Upper lobe of left lung (tissue), 6 donors: Measurements from ENCODE around the gene CDCP2. TPM values are rescaled to one million over a fixed set of nuclear protein-coding genes. Genes with fewer than 3 reads are reported as not detected.

Experiments used
- ATAC-seq, 2 donors: fragments of 200-7000 bp; cut with Tn5 transposase; one replicate each; pipeline ENCODE4 v1.9.1; 2022; ENCODE audit warnings: mild to moderate bottlenecking in 2 of 2, moderate library complexity in 2 of 2; ENCODE audit not compliant: low FRiP score in 2 of 2
- DNase-seq, 2 donors: peaks; one replicate each; pipeline ENCODE4 v3.0.0-alpha.2; 2019 to 2020
- H3K27ac ChIP-seq, 4 donors: fragments of 200-600 bp; sonication (generic); one replicate each; pipeline ENCODE4 v1.5.1; 2016 to 2019
- H3K27me3 ChIP-seq, 4 donors: fragments of 200-600 bp; sonication (generic); one replicate each; pipeline ENCODE4 v1.5.1; 2017 to 2019
- H3K36me3 ChIP-seq, 4 donors: fragments of 200-600 bp; sonication (generic); one replicate each; pipeline ENCODE4 v1.5.1; 2016 to 2019
- H3K4me1 ChIP-seq, 4 donors: fragments of 200-600 bp; sonication (generic); one replicate each; pipeline ENCODE4 v1.5.1; 2018 to 2019
- H3K4me3 ChIP-seq, 4 donors: fragments of 200-600 bp; sonication (generic); one replicate each; pipeline ENCODE4 v1.5.1; 2017 to 2019; ENCODE audit warnings: mild to moderate bottlenecking in 2 of 4, moderate library complexity in 1 of 4
- H3K9me3 ChIP-seq, 4 donors: fragments of 200-600 bp; sonication (generic); one replicate each; pipeline ENCODE4 v1.5.1; 2018 to 2019
- CTCF ChIP-seq, 6 experiments: fragments of 450-650 bp in 4 of 6; fragments of 200-600 bp in 2 of 6; sonication (generic) in 2 of 6; IDR thresholded peaks; one replicate each; pipeline ENCODE4 v1.5.1; 2016 to 2019; ENCODE audit warnings: antibody characterized with exemption in 6 of 6
- EP300 ChIP-seq, 4 donors: sonication (generic); formaldehyde crosslinking; IDR thresholded peaks; one replicate each; pipeline ENCODE4 v1.5.1; 2017; ENCODE audit warnings: antibody characterized with exemption in 4 of 4, control low read depth in 2 of 4
- POLR2A ChIP-seq, 4 donors: fragments of 450-650 bp; IDR thresholded peaks; one replicate each; pipeline ENCODE4 v1.5.1; 2016 to 2017; ENCODE audit warnings: antibody characterized with exemption in 4 of 4, mild to moderate bottlenecking in 2 of 4
- POLR2AphosphoS5 ChIP-seq, 2 donors: sonication (generic); formaldehyde crosslinking; IDR thresholded peaks; one replicate each; pipeline ENCODE4 v1.5.1; 2017; ENCODE audit warnings: antibody characterized with exemption in 2 of 2
- WGBS, 2 donors: methylation state at CpG; one replicate each; pipeline ENCODE4 v1.1.5; 2017 to 2018; 5-methylcytosine and 5-hydroxymethylcytosine counted together
- total RNA-seq, 6 donors: library from RNA; depleted of rRNA in 4 of 6; stranded (reverse); fragments of >200 nt in 4 of 6; gene quantifications; one replicate each; pipeline versions ENCODE4 v1.1.0 to v1.2.1, GENCODE V29; 2016 to 2021
- donor health status: DM: no; HTN: no; CAD: no; lungs with moderate emphysema.
- donor health status: DM: no; HTN: yes; CAD: no; lungs with severe emphysema.

The CDCP2 gene
- total RNA-seq, 6 donors from 2014 or later = not detected

- no peak for TF ChIP-seq POLR2A (IDR thresholded peaks at IDR 0.05)
- Histone ChIP-seq H3K36me3 (no peaks in the 10 kb centered on the region), H3K4me3 (no peak overlapping the region), H3K4me1 (peaks cover 0 to 10% (median 3%) of the 10 kb centered on the region in 4 donors), H3K9me3 (no peaks in the 10 kb centered on the region), H3K27ac (no peak overlapping the region), H3K27me3 (no peaks in the 10 kb centered on the region)
- DNase-seq (no peak), ATAC-seq (no peak)
- 85 to 87% methylated on average over 5 of the region's 5 CpGs for WGBS, 2 donors
These were observed 1.8 kb downstream of the CDCP2 start for GRCh38 chr1:54151013-54151412.

- WGBS, 2 donors = 92 to 97% methylated on average over 3 of the region's 3 CpGs
- Histone ChIP-seq H3K27me3 (no peaks in the 10 kb centered on the region), H3K36me3 (no peaks in the 10 kb centered on the region), H3K9me3 (no peaks in the 10 kb centered on the region), H3K27ac (no peak overlapping the region), H3K4me1 (peaks cover 0 to 10% (median 3%) of the 10 kb centered on the region in 4 donors), H3K4me3 (no peak overlapping the region)
- no peak for TF ChIP-seq CTCF (IDR thresholded peaks at IDR 0.05)
- no peak for TF ChIP-seq POLR2A (IDR thresholded peaks at IDR 0.05)
- TF ChIP-seq EP300 (IDR thresholded peaks at IDR 0.05) = no peak
- no peak for TF ChIP-seq POLR2AphosphoS5 (IDR thresholded peaks at IDR 0.05)
- ATAC-seq (no peak), DNase-seq (no peak)
These were observed 3.1 kb downstream of the CDCP2 start for GRCh38 chr1:54149734-54150133.

- no peak for ATAC-seq
- DNase-seq = no peak
- H3K27ac ChIP-seq = no peak overlapping the region
- H3K27me3 ChIP-seq = no peaks in the 10 kb centered on the region
- TF ChIP-seq EP300 (IDR thresholded peaks at IDR 0.05) = no peak
- TF ChIP-seq POLR2AphosphoS5 (IDR thresholded peaks at IDR 0.05) = no peak
- no peak for TF ChIP-seq CTCF (IDR thresholded peaks at IDR 0.05)
- no peak for TF ChIP-seq POLR2A (IDR thresholded peaks at IDR 0.05)
- WGBS, 2 donors = 98 to 100% methylated on average over 4 to 11 of the region's 11 CpGs
- no peaks in the 10 kb centered on the region for H3K4me1 ChIP-seq
- no peaks in the 10 kb centered on the region for H3K36me3 ChIP-seq
- H3K9me3 ChIP-seq = no peaks in the 10 kb centered on the region
- no peak overlapping the region for H3K4me3 ChIP-seq
These were observed 8.4 kb downstream of the CDCP2 start for GRCh38 chr1:54144366-54144765.

GRCh38 chr1:54142146-54142900 lies 10.5 kb downstream of the CDCP2 start:
- no peak overlapping the region for H3K27ac ChIP-seq
- TF ChIP-seq EP300 (IDR thresholded peaks at IDR 0.05) (no peak), CTCF (IDR thresholded peaks at IDR 0.05) (no peak), POLR2AphosphoS5 (IDR thresholded peaks at IDR 0.05) (no peak)
- no peak for DNase-seq
- no peak overlapping the region for H3K4me3 ChIP-seq
- no peak for ATAC-seq
- no peaks in the 10 kb centered on the region for H3K27me3 ChIP-seq
- H3K4me1 ChIP-seq = no peaks in the 10 kb centered on the region
- no peaks in the 10 kb centered on the region for H3K36me3 ChIP-seq
- no peaks in the 10 kb centered on the region for H3K9me3 ChIP-seq
- 80 to 91% methylated on average over 4 to 9 of the region's 9 CpGs for WGBS, 2 donors

GRCh38 chr1:54139711-54140110 lies 13.1 kb downstream of the CDCP2 start:
- H3K9me3 ChIP-seq = no peaks in the 10 kb centered on the region
- no peaks in the 10 kb centered on the region for H3K4me1 ChIP-seq
- no peaks in the 10 kb centered on the region for H3K27me3 ChIP-seq
- DNase-seq (no peak), ATAC-seq (no peak)
- TF ChIP-seq CTCF (IDR thresholded peaks at IDR 0.05) (no peak), POLR2A (IDR thresholded peaks at IDR 0.05) (no peak), POLR2AphosphoS5 (IDR thresholded peaks at IDR 0.05) (no peak), EP300 (IDR thresholded peaks at IDR 0.05) (no peak)
- H3K36me3 ChIP-seq = no peaks in the 10 kb centered on the region
- 98% methylated on average over 9 to 12 of the region's 12 CpGs for WGBS, 2 donors
- no peak overlapping the region for H3K27ac ChIP-seq
- H3K4me3 ChIP-seq = no peak overlapping the region
